Endodermal cell (in vitro differentiated cells): ENCODE measurements around the gene EEF1AKMT4. TPM values are rescaled to one million over a fixed set of nuclear protein-coding genes. Genes with fewer than 3 reads are reported as not detected.
A peak's percentile ranks its signal among the peaks of the same experiment; 100 is the strongest.

Experiments
- DNase-seq: peaks from one replicate; pipeline ENCODE4 v3.0.0-alpha.2; 2017
- H3K27ac ChIP-seq: 2 replicates; pipeline ENCODE4 v1.5.1; 2013; ENCODE audit warnings: mild to moderate bottlenecking, low read depth, low read length, moderate library complexity
- H3K27me3 ChIP-seq: 2 replicates; pipeline ENCODE4 v1.6.1; 2013; ENCODE audit warnings: mild to moderate bottlenecking, low read length, moderate library complexity; ENCODE audit not compliant: insufficient read depth, control insufficient read depth, poor library complexity, severe bottlenecking
- H3K36me3 ChIP-seq: 2 replicates; pipeline ENCODE4 v1.7.0; 2013; ENCODE audit warnings: mild to moderate bottlenecking, low read length, moderate library complexity; ENCODE audit not compliant: control insufficient read depth, insufficient read depth
- H3K4me1 ChIP-seq: one replicate; pipeline ENCODE4 v1.7.0; 2013; ENCODE audit warnings: low read length; ENCODE audit not compliant: control insufficient read depth, insufficient read depth
- H3K4me3 ChIP-seq: 2 replicates; pipeline ENCODE4 v1.5.1; 2013; ENCODE audit warnings: mild to moderate bottlenecking, low read length, moderate library complexity
- H3K9ac ChIP-seq: 2 replicates; pipeline ENCODE4 v1.6.1; 2013; ENCODE audit warnings: mild to moderate bottlenecking, low read length, moderate library complexity; ENCODE audit not compliant: poor library complexity, severe bottlenecking; ENCODE audit errors: extremely low read depth
- H3K9me3 ChIP-seq: 2 replicates; pipeline ENCODE4 v1.6.1; 2013; ENCODE audit warnings: mild to moderate bottlenecking, low read length, moderate library complexity; ENCODE audit not compliant: control insufficient read depth
- H3K27ac Mint-ChIP-seq: 2 replicates; pipeline ENCODE4 v1.8.0; 2020; ENCODE audit warnings: mixed read lengths
- H3K27me3 Mint-ChIP-seq: 2 replicates; pipeline ENCODE4 v1.8.0; 2021; ENCODE audit warnings: mild to moderate bottlenecking, mixed read lengths; ENCODE audit not compliant: insufficient read depth
- H3K36me3 Mint-ChIP-seq: 2 replicates; pipeline ENCODE4 v1.8.0; 2020; ENCODE audit warnings: low read depth, mixed read lengths
- H3K4me1 Mint-ChIP-seq: 2 replicates; pipeline ENCODE4 v1.8.0; 2020; ENCODE audit warnings: mixed read lengths
- H3K4me3 Mint-ChIP-seq: 2 replicates; pipeline ENCODE4 v1.8.0; 2020; ENCODE audit warnings: mild to moderate bottlenecking, moderate library complexity, mixed read lengths
- H3K9me3 Mint-ChIP-seq: 2 replicates; pipeline ENCODE4 v1.8.0; 2020; ENCODE audit warnings: mild to moderate bottlenecking, mixed read lengths
- WGBS, 2 experiments: methylation state at CpG; one replicate each; pipeline versions ENCODE4 v1.1.5 to v1.1.7; 2013; ENCODE audit warnings: missing lambda C conversion rate in 2 of 2, mixed read lengths in 1 of 2; ENCODE audit not compliant: insufficient coverage in 1 of 2, insufficient read length in 1 of 2; 5-methylcytosine and 5-hydroxymethylcytosine counted together
- total RNA-seq, 2 donors: library from RNA; stranded (reverse); fragmentation: NEBNext Ultra II Directional in 1 of 2; extraction: Animal tissue kit (Norgen Biotek cat#: 25700) in 1 of 2; gene quantifications; 2 replicates in 1 of 2; 3 replicates in 1 of 2; pipeline ENCODE4 v1.2.1, GENCODE V29; 2021
- TF ChIP-seq, protein P1 (sequence below): fragments of 200-600 bp; sonication (generic); conservative IDR thresholded peaks from 2 replicates; pipeline ENCODE4 v1.5.0; 2021; ENCODE audit warnings: antibody characterized with exemption, mild to moderate bottlenecking

The EEF1AKMT4 gene
- total RNA-seq, 2 donors from 2014 or later = 4.5 to 5.2 TPM

DNA sequence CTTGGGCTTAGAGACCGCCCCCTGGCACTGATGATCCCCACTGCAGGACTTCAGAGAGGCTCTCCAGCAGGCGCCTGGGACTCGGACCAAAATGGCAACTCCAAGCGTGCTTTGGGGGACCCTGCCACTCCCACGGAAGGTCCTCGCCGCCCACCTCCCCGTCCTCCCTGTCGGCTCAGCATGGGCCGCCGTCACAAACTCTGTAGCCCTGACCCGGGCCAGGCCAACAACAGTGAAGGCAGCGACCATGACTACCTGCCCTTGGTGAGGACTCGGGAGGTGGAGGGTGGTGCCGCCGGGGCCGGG, 8.4 kb upstream of the EEF1AKMT4 start:
- Mint-ChIP-seq H3K27ac (no peak overlapping the region), H3K27me3 (peaks cover 27% of the 10 kb centered on the region), H3K4me1 (peaks cover 2% of the 10 kb centered on the region), H3K4me3 (no peak overlapping the region), H3K36me3 (peaks cover 22% of the 10 kb centered on the region), H3K9me3 (no peaks in the 10 kb centered on the region)
- TF ChIP-seq, protein P1, sequence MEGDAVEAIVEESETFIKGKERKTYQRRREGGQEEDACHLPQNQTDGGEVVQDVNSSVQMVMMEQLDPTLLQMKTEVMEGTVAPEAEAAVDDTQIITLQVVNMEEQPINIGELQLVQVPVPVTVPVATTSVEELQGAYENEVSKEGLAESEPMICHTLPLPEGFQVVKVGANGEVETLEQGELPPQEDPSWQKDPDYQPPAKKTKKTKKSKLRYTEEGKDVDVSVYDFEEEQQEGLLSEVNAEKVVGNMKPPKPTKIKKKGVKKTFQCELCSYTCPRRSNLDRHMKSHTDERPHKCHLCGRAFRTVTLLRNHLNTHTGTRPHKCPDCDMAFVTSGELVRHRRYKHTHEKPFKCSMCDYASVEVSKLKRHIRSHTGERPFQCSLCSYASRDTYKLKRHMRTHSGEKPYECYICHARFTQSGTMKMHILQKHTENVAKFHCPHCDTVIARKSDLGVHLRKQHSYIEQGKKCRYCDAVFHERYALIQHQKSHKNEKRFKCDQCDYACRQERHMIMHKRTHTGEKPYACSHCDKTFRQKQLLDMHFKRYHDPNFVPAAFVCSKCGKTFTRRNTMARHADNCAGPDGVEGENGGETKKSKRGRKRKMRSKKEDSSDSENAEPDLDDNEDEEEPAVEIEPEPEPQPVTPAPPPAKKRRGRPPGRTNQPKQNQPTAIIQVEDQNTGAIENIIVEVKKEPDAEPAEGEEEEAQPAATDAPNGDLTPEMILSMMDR = no peak
- peaks cover 26% of the 10 kb centered on the region for H3K36me3 ChIP-seq
- H3K4me3 ChIP-seq = no peak overlapping the region
- H3K9me3 ChIP-seq = no peaks in the 10 kb centered on the region
- peaks cover 10% of the 10 kb centered on the region for H3K27me3 ChIP-seq
- no peak overlapping the region for H3K27ac ChIP-seq
- H3K9ac ChIP-seq = no peak overlapping the region
- no peak for DNase-seq
- WGBS, 2 experiments = 84 to 100% methylated on average over 5 to 17 of the region's 17 CpGs
- no peaks in the 10 kb centered on the region for H3K4me1 ChIP-seq

DNA sequence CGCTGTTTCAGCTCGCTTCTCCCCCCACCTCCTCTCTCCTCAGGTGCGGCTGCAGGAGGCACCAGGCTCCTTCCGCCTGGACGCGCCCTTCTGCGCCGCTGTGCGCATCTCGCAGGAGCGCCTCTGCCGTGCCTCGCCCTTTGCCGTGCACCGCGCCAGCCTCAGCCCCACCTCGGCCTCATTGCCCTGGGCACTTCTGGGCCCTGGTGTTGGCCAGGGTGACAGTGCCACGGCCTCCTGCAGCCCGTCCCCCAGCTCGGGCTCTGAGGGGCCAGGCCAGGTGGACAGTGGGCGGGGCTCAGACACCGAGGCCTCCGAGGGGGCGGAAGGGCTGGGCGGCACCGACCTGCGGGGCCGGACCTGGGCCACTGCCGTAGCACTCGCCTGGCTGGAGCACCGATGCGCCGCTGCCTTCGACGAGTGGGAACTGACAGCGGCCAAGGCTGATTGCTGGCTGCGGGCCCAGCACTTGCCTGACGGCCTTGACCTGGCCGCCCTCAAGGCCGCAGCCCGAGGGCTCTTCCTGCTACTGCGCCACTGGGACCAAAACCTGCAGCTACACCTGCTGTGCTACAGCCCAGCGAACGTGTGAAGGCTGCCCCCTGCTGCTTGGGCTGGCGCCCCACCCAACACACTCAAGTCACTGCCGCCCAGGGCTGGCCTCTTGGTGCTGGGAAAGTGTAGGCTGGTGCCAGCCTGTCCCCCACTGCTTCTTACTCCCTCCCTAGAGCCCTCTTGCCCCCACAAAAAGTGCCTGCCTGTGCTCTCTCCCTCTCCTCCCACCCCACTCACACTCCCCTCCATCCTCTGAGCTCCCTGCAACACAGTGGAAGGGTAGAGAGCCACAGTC, 7.8 kb upstream of the EEF1AKMT4 start:
- H3K9ac ChIP-seq = no peak overlapping the region
- TF ChIP-seq, protein P1 = peak; percentile 46
- Mint-ChIP-seq H3K36me3 (peaks cover 22% of the 10 kb centered on the region), H3K4me3 (no peak overlapping the region), H3K4me1 (no peaks in the 10 kb centered on the region), H3K27me3 (peaks cover 27% of the 10 kb centered on the region), H3K27ac (no peak overlapping the region), H3K9me3 (no peaks in the 10 kb centered on the region)
- peak; percentile 73 for DNase-seq
- no peaks in the 10 kb centered on the region for H3K4me1 ChIP-seq
- H3K9me3 ChIP-seq = no peaks in the 10 kb centered on the region
- H3K27me3 ChIP-seq = peaks cover 10% of the 10 kb centered on the region
- no peak overlapping the region for H3K27ac ChIP-seq
- WGBS, 2 experiments = 76 to 89% methylated on average over 35 to 46 of the region's 46 CpGs
- H3K36me3 ChIP-seq = peaks cover 26% of the 10 kb centered on the region
- no peak overlapping the region for H3K4me3 ChIP-seq

DNA sequence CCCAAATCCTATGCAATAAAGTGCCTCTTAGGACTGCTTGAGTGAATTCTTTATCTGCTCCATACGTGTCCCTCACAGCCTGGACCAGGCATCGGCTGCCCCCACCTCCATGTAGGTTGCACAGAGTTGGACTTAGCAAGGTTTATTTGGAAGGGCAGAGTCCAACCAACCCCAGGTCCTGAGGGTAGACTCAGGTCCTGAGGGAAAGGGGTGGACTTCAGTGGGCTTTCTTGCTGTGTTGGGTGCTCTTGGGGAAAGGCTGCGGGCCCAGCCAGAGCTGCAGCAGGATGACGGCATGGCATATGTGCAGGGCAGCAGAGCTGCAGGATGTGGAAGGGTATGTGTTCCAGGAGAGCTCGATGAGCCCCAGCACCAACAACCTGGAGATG, 7.2 kb upstream of the EEF1AKMT4 start:
- no peak overlapping the region for H3K4me3 Mint-ChIP-seq
- WGBS, 2 experiments = 80 to 90% methylated on average over 2 to 5 of the region's 5 CpGs
- no peak overlapping the region for H3K27ac Mint-ChIP-seq
- TF ChIP-seq, protein P1 = no peak
- Histone ChIP-seq H3K27me3 (peaks cover 5% of the 10 kb centered on the region), H3K4me1 (no peaks in the 10 kb centered on the region), H3K36me3 (peaks cover 26% of the 10 kb centered on the region), H3K27ac (no peak overlapping the region), H3K4me3 (no peak overlapping the region), H3K9ac (no peak overlapping the region), H3K9me3 (no peaks in the 10 kb centered on the region)
- peaks cover 26% of the 10 kb centered on the region for H3K27me3 Mint-ChIP-seq
- no peaks in the 10 kb centered on the region for H3K9me3 Mint-ChIP-seq
- H3K4me1 Mint-ChIP-seq = no peaks in the 10 kb centered on the region
- H3K36me3 Mint-ChIP-seq = peaks cover 22% of the 10 kb centered on the region
- no peak for DNase-seq
